Stimulated activated CD8-positive, alpha-beta memory T cell treated with anti-CD3 and anti-CD28 coated beads, Interleukin-15, amount 100 ng/mL, for 48 hours (primary cell): ENCODE data around the gene TTI1.
"Not testable (repeated sequence)": the region's sequence is repeated elsewhere in the genome, so short reads cannot be mapped to it uniquely, and the experiment has no call there.

ENCODE experiments used
- DNase-seq, 2 donors: peaks; one replicate each; pipeline ENCODE4 v3.0.0-alpha.2; 2020; ENCODE audit warnings: low read depth in 2 of 2

The TTI1 gene

GRCh38 chr20:37968841-37969401 is 64.3 kb downstream of the TTI1 start:
- DNase-seq, result no peak

GRCh38 chr20:37963483-37963882 is 69.8 kb downstream of the TTI1 start:
- not testable (repeated sequence) for DNase-seq

GRCh38 chr20:37961066-37961465 is 72.2 kb downstream of the TTI1 start:
- DNase-seq, result no peak

GRCh38 chr20:37958856-37959520 is 74.3 kb downstream of the TTI1 start:
- DNase-seq, result no peak

- DNase-seq, result no peak
Measured at GRCh38 chr20:37956107-37956585, 77.1 kb downstream of the TTI1 start.

- no peak for DNase-seq
Measured at GRCh38 chr20:37955511-37955910, 77.7 kb downstream of the TTI1 start.

GRCh38 chr20:37954626-37955025 is 78.6 kb downstream of the TTI1 start:
- DNase-seq, result no peak

GRCh38 chr20:37954190-37954589 is 79.1 kb downstream of the TTI1 start:
- no peak for DNase-seq

GRCh38 chr20:37948956-37949355 is 84.3 kb downstream of the TTI1 start:
- no peak for DNase-seq

GRCh38 chr20:37947943-37948342 is 85.3 kb downstream of the TTI1 start:
- DNase-seq, result no peak

GRCh38 chr20:37946946-37947345 is 86.3 kb downstream of the TTI1 start:
- no peak for DNase-seq

- no peak for DNase-seq
Measured at GRCh38 chr20:37945091-37945547, 88.1 kb downstream of the TTI1 start.

- DNase-seq, result no peak
Measured at GRCh38 chr20:37944456-37944981, 88.7 kb downstream of the TTI1 start.

- no peak for DNase-seq
Measured at GRCh38 chr20:37943501-37944455, 89.5 kb downstream of the TTI1 start.

GRCh38 chr20:37943033-37943432 is 90.2 kb downstream of the TTI1 start:
- no peak for DNase-seq

- DNase-seq, result no peak
Measured at GRCh38 chr20:37941992-37942391, 91.3 kb downstream of the TTI1 start.

- no peak for DNase-seq
Measured at GRCh38 chr20:37941332-37941731, 91.9 kb downstream of the TTI1 start.

GRCh38 chr20:37940858-37941257 is 92.4 kb downstream of the TTI1 start:
- no peak for DNase-seq

- DNase-seq, result no peak
Measured at GRCh38 chr20:37939701-37940560, 93.3 kb downstream of the TTI1 start.

- no peak for DNase-seq
Measured at GRCh38 chr20:37938954-37939353, 94.3 kb downstream of the TTI1 start.

- DNase-seq, result no peak
Measured at GRCh38 chr20:37938181-37938750, 95.0 kb downstream of the TTI1 start.
